Hepatocyte (in vitro differentiated cells): ENCODE data around the gene DLG2.
"Not testable (repeated sequence)": the region's sequence is repeated elsewhere in the genome, so short reads cannot be mapped to it uniquely, and the experiment has no call there.

Experiments used
- EZH2 ChIP-seq: fragments of 200-600 bp; sonication (generic); IDR thresholded peaks from 2 replicates; pipeline ENCODE4 v1.6.1; 2016; ENCODE audit warnings: antibody characterized with exemption, mild to moderate bottlenecking, borderline replicate concordance
- EZH2phosphoT487 ChIP-seq: fragments of 200-600 bp; sonication (generic); IDR thresholded peaks from one replicate; pipeline ENCODE4 v1.6.1; 2018; ENCODE audit warnings: antibody characterized with exemption, mild to moderate bottlenecking, low read depth, moderate library complexity; ENCODE audit not compliant: unreplicated experiment, severe bottlenecking
- TF ChIP-seq, protein P1 (sequence below): fragments of 200-600 bp; sonication (generic); IDR thresholded peaks from 2 replicates; pipeline ENCODE4 v1.5.1; 2016; ENCODE audit warnings: antibody characterized with exemption, mild to moderate bottlenecking; ENCODE audit not compliant: poor library complexity

DNA sequence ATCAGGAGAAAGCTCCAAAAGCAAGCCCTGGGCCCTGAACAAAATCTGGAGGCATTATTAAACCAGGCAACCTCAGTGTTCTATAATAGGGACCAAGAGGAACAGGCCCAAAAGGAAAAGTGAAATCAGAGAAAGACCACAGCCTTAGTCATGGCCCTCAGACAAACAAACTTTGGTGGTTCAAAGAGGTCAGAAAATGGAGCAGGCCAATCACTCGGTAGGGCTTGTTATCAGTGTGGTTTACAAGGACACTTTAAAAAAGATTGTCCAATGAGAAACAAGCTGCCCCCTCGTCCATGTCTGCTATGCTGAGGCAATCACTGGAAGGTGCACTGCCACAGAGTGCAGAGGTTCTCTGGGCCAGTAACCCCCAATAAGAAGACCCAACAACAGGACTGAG lies 17.9 kb downstream of the DLG2 start:
- TF ChIP-seq, protein P1, sequence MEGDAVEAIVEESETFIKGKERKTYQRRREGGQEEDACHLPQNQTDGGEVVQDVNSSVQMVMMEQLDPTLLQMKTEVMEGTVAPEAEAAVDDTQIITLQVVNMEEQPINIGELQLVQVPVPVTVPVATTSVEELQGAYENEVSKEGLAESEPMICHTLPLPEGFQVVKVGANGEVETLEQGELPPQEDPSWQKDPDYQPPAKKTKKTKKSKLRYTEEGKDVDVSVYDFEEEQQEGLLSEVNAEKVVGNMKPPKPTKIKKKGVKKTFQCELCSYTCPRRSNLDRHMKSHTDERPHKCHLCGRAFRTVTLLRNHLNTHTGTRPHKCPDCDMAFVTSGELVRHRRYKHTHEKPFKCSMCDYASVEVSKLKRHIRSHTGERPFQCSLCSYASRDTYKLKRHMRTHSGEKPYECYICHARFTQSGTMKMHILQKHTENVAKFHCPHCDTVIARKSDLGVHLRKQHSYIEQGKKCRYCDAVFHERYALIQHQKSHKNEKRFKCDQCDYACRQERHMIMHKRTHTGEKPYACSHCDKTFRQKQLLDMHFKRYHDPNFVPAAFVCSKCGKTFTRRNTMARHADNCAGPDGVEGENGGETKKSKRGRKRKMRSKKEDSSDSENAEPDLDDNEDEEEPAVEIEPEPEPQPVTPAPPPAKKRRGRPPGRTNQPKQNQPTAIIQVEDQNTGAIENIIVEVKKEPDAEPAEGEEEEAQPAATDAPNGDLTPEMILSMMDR: not testable (repeated sequence)
- TF ChIP-seq EZH2phosphoT487, EZH2: not testable (repeated sequence)
